Activated CD8-positive, alpha-beta T cell treated with anti-CD3 and anti-CD28 coated beads for 36 hours (primary cell): ENCODE results near the gene TEX14. TPM values are rescaled to one million over a fixed set of nuclear protein-coding genes. Genes with fewer than 3 reads are reported as not detected.

ENCODE experiments used
- ATAC-seq: fragments of 200-7000 bp; cut with Tn5 transposase; one replicate; pipeline ENCODE4 v1.10.0; 2021; ENCODE audit warnings: mild to moderate bottlenecking, moderate library complexity
- CTCF ChIA-PET: fragments of 350-600 bp; sonication (Branson Sonifier 250); formaldehyde crosslinking; loops from one replicate; lab custom pipeline; 2021; ENCODE audit warnings: antibody characterized with exemption; lab: Charles Lee
- POLR2A ChIA-PET: fragments of 350-600 bp; sonication (Branson Sonifier 250); formaldehyde crosslinking; loops from one replicate; lab custom pipeline; 2021; ENCODE audit warnings: antibody characterized with exemption; lab: Charles Lee
- DNase-seq: peaks from one replicate; pipeline ENCODE4 v3.0.0-alpha.2; 2020
- H3K27ac Mint-ChIP-seq: one replicate; pipeline ENCODE4 v1.8.0; 2021; ENCODE audit warnings: mild to moderate bottlenecking, mixed read lengths
- H3K27me3 Mint-ChIP-seq: one replicate; pipeline ENCODE4 v1.8.0; 2021; ENCODE audit warnings: mixed read lengths
- H3K36me3 Mint-ChIP-seq: one replicate; pipeline ENCODE4 v1.8.0; 2021; ENCODE audit warnings: low read depth, mixed read lengths
- H3K4me1 Mint-ChIP-seq: one replicate; pipeline ENCODE4 v1.8.0; 2021; ENCODE audit warnings: low read depth, mixed read lengths
- H3K4me3 Mint-ChIP-seq: one replicate; pipeline ENCODE4 v1.8.0; 2021; ENCODE audit warnings: mild to moderate bottlenecking, moderate library complexity, mixed read lengths
- H3K9me3 Mint-ChIP-seq: one replicate; pipeline ENCODE4 v1.8.0; 2021; ENCODE audit warnings: mixed read lengths
- CTCF ChIP-seq: fragments of 200-600 bp; IDR thresholded peaks from one replicate; pipeline ENCODE4 v1.8.0; 2022; ENCODE audit warnings: antibody characterized with exemption, mild to moderate bottlenecking
- intact Hi-C: fragments of 100-400 bp; cut with micrococcal nuclease; formaldehyde crosslinking; loops from one replicate; pipeline ENCODE4 v1.10.0; 2022
- total RNA-seq, 2 experiments: library from RNA; stranded (reverse); gene quantifications; one replicate each; pipeline ENCODE4 v1.2.3, GENCODE V29; 2021

The TEX14 gene
- total RNA-seq, 2 experiments from 2014 or later, result 0.23 to 0.31 TPM

GRCh38 chr17:58580671-58581070 lies 111.2 kb downstream of the TEX14 start:
- no peaks in the 10 kb centered on the region for H3K9me3 Mint-ChIP-seq
- no peak for ATAC-seq
- DNase-seq, result no peak
- H3K27me3 Mint-ChIP-seq, result no peaks in the 10 kb centered on the region
- ChIA-PET POLR2A (interaction anchor here (0.9 to 2.5 kb wide), 2 partner anchors 51 to 78 kb away, joined by 3 to 17 read pairs; no protein-coding TSS in a partner anchor), CTCF (no interaction called here)
- H3K4me1 Mint-ChIP-seq, result peaks cover 3% of the 10 kb centered on the region
- H3K4me3 Mint-ChIP-seq, result no peak overlapping the region
- H3K36me3 Mint-ChIP-seq, result no peaks in the 10 kb centered on the region
- no peak overlapping the region for H3K27ac Mint-ChIP-seq
- TF ChIP-seq CTCF, result no peak
- intact Hi-C loops, result no loop called here

GRCh38 chr17:58577696-58578095 lies 114.1 kb downstream of the TEX14 start:
- intact Hi-C loops, result no loop called here

GRCh38 chr17:58576679-58577367 lies 115.0 kb downstream of the TEX14 start:
- Mint-ChIP-seq H3K27me3 (no peaks in the 10 kb centered on the region), H3K9me3 (no peaks in the 10 kb centered on the region), H3K4me1 (peaks cover 6% of the 10 kb centered on the region), H3K27ac (no peak overlapping the region), H3K36me3 (no peaks in the 10 kb centered on the region), H3K4me3 (no peak overlapping the region)
- no peak for ATAC-seq
- intact Hi-C loops, result no loop called here
- TF ChIP-seq CTCF, result no peak
- CTCF ChIA-PET, result interaction anchor here (0.6 to 4.0 kb wide), 12 partner anchors 11 to 438 kb away, joined by 3 to 40 read pairs (median 4); no protein-coding TSS in a partner anchor
- POLR2A ChIA-PET, result interaction anchor here (0.9 to 3.8 kb wide), 2 partner anchors 55 to 58 kb away, joined by 4 to 15 read pairs; no protein-coding TSS in a partner anchor
- DNase-seq, result no peak

More at GRCh38 chr17:58577696-58578095, 114.1 kb downstream of the TEX14 start:
- Mint-ChIP-seq H3K9me3 (no peaks in the 10 kb centered on the region), H3K4me3 (no peak overlapping the region), H3K27ac (no peak overlapping the region), H3K27me3 (no peaks in the 10 kb centered on the region), H3K36me3 (no peaks in the 10 kb centered on the region), H3K4me1 (peaks cover 6% of the 10 kb centered on the region)
- ChIA-PET POLR2A (interaction anchor here (0.6 to 3.8 kb wide), 3 partner anchors 17 to 59 kb away, joined by 3 to 15 read pairs (median 4); no protein-coding TSS in a partner anchor), CTCF (interaction anchor here (0.8 to 4.0 kb wide), 18 partner anchors 9 to 437 kb away, joined by 3 to 40 read pairs (median 4); no protein-coding TSS in a partner anchor)
- peak; percentile 60 for TF ChIP-seq CTCF
- DNase-seq (peak; percentile 65), ATAC-seq (no peak)

GRCh38 chr17:58575511-58575910 lies 116.3 kb downstream of the TEX14 start:
- no peak for DNase-seq
- POLR2A ChIA-PET, result interaction anchor here (2.1 kb wide), 1 partner anchor 55 kb away, joined by 9 read pairs; no protein-coding TSS in a partner anchor

More at GRCh38 chr17:58575511-58575910, 116.3 kb downstream of the TEX14 start:
- CTCF ChIA-PET, result interaction anchor here (4.0 kb wide), 1 partner anchor 12 kb away, joined by 40 read pairs; no protein-coding TSS in a partner anchor
- Mint-ChIP-seq H3K4me1 (peaks cover 6% of the 10 kb centered on the region), H3K27me3 (no peaks in the 10 kb centered on the region), H3K9me3 (no peaks in the 10 kb centered on the region), H3K4me3 (no peak overlapping the region), H3K36me3 (no peaks in the 10 kb centered on the region), H3K27ac (no peak overlapping the region)
- ATAC-seq, result no peak
- intact Hi-C loops, result no loop called here
- no peak for TF ChIP-seq CTCF
